ENCODE results near the gene PIP4K2B. TPM values are rescaled to one million over a fixed set of nuclear protein-coding genes. Genes with fewer than 3 reads are reported as not detected.

Gene PIP4K2B
- total RNA-seq, 1 experiment from 2014 or later: 21.6 TPM

- in situ Hi-C loops (cut with HindIII; ENCODE audit: low pct_unique_long_range_greater_than_20kb, low sequenced_read_pairs): no loop called here
- DNase-seq (ENCODE audit: low read depth, low spot score): no peak
These were observed 74.9 kb downstream of the PIP4K2B start for GRCh38 chr17:38724337-38724988.

DNA sequence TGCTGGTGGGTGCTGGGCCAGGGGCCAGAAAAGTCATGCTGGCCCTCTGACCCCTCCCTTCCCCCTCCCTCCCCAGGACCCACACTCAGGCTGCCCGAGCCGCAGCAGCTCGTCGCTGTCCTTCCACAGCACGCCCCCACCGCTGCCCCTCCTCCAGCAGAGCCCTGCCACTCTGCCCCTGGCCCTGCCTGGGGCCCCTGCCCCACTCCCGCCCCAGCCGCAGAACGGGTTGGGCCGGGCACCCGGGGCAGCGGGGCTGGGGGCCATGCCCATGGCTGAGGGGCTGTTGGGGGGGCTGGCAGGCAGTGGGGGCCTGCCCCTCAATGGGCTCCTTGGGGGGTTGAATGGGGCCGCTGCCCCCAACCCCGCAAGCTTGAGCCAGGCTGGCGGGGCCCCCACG is 77.6 kb downstream of the PIP4K2B start:
- in situ Hi-C loops (cut with HindIII; ENCODE audit: low pct_unique_long_range_greater_than_20kb, low sequenced_read_pairs): no loop called here
- DNase-seq (ENCODE audit: low read depth, low spot score): no peak

DNA sequence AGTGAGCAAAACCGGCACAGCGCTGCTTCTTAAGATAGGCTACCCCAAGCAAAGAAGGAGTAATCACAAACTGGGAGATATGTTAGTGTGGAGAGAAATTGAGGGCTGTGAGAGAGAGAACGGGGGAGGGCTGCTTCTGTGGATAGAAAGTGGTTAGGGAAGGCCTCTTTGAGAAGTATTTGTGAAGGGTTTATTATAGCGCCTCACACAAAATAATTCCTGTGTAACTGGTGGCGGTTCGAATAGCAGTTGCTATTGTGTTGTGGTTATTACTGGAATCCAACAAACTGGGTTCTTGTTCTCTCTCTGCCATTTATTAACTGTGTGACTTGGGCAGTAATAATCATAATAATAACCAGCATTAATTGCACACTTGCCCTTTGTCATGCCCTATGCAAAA is 78.4 kb downstream of the PIP4K2B start:
- DNase-seq (ENCODE audit: low read depth, low spot score): no peak
- in situ Hi-C loops (cut with HindIII; ENCODE audit: low pct_unique_long_range_greater_than_20kb, low sequenced_read_pairs): no loop called here

- no peak for DNase-seq (ENCODE audit: low read depth, low spot score)
- in situ Hi-C loops (cut with HindIII; ENCODE audit: low pct_unique_long_range_greater_than_20kb, low sequenced_read_pairs): no loop called here
These were observed 79.3 kb downstream of the PIP4K2B start for GRCh38 chr17:38719943-38720641.

GRCh38 chr17:38719289-38719942 is 79.9 kb downstream of the PIP4K2B start:
- no peak for DNase-seq (ENCODE audit: low read depth, low spot score)
- in situ Hi-C loops (cut with HindIII; ENCODE audit: low pct_unique_long_range_greater_than_20kb, low sequenced_read_pairs): no loop called here

DNA sequence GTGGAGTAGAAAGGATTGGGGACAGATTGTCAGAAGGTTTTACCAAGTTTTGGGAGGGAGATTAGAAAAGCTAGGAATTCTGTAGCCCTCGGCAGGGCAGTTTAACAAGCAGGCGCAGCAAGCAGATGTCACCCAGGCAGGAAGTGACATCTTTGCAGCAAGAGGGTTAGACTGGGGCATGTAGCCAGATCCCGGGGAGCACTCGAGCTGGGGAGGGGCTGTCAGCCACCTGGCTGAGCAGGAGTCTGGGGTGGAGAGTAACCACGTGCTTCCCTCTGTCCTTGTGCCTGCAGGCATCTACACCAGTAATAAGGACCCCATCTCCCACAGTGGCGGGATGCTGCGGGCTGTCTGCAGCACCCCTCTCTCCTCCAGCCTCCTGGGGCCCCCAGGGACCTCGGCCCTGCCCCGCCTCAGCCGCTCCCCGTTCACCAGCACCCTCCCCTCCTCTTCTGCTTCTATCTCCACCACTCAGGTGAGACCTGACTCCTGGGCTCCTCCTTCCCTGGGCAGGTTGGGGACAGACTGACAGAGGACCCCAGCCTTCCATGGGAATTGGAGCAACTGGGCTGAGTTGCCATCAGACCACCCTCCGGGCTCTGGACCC is 82.1 kb downstream of the PIP4K2B start:
- no peak for DNase-seq (ENCODE audit: low read depth, low spot score)
- in situ Hi-C loops (cut with HindIII; ENCODE audit: low pct_unique_long_range_greater_than_20kb, low sequenced_read_pairs): no loop called here

GRCh38 chr17:38716368-38717005 is 82.9 kb downstream of the PIP4K2B start:
- in situ Hi-C loops (cut with HindIII; ENCODE audit: low pct_unique_long_range_greater_than_20kb, low sequenced_read_pairs): no loop called here

More at GRCh38 chr17:38716368-38717005, 82.9 kb downstream of the PIP4K2B start:
- no peak for DNase-seq (ENCODE audit: low read depth, low spot score)

Small RNAs within 50 kb of the gene (small RNA-seq; reads per million reads assigned to genes)
- gene MIR4726 (0 to 0.10 reads per million in 2 experiments), gene MIR4727 (0 reads per million in 2 experiments), gene RNA5SP440 (3.9 to 7.4 reads per million in 2 experiments), gene RNU6-866P (0 reads per million in 2 experiments)

Other genes with a start within 250 kb of the PIP4K2B start
- 0.37 and 1.3 TPM in 2 replicates for gene SRCIN1, start 193.6 kb downstream of the PIP4K2B start, total RNA-seq (2014; rRNA removed; shearing (Covaris generic))
- 5.3 TPM in 2 replicates for gene EPOP, start 124.6 kb downstream of the PIP4K2B start, total RNA-seq (2014; rRNA removed; shearing (Covaris generic))
- gene MLLT6, start 94.3 kb downstream of the PIP4K2B start, total RNA-seq (2014; rRNA removed; shearing (Covaris generic)): 18.7 and 19.1 TPM in 2 replicates
- gene CISD3, start 69.2 kb downstream of the PIP4K2B start, total RNA-seq (2014; rRNA removed; shearing (Covaris generic)): 6.0 and 7.1 TPM in 2 replicates
- 3.5 and 4.3 TPM in 2 replicates for gene PCGF2, start 51.2 kb downstream of the PIP4K2B start, total RNA-seq (2014; rRNA removed; shearing (Covaris generic))
- gene PSMB3, start 46.8 kb downstream of the PIP4K2B start, total RNA-seq (2014; rRNA removed; shearing (Covaris generic)): 300 and 342 TPM in 2 replicates
- 10.1 and 12.5 TPM in 2 replicates for gene CWC25, start 25.8 kb upstream of the PIP4K2B start, total RNA-seq (2014; rRNA removed; shearing (Covaris generic))
- gene RPL23, start 54.2 kb upstream of the PIP4K2B start, total RNA-seq (2014; rRNA removed; shearing (Covaris generic)): 2,873 and 3,047 TPM in 2 replicates
- 16.7 and 16.8 TPM in 2 replicates for gene LASP1, start 70.5 kb upstream of the PIP4K2B start, total RNA-seq (2014; rRNA removed; shearing (Covaris generic))
- gene FBXO47, start 167.8 kb upstream of the PIP4K2B start, total RNA-seq (2014; rRNA removed; shearing (Covaris generic)): not detected in 2 replicates